ENCODE data around the gene SLC7A14. TPM values are rescaled to one million over a fixed set of nuclear protein-coding genes. Genes with fewer than 3 reads are reported as not detected.

Gene SLC7A14
- total RNA-seq, 4 donors from 2014 or later, result 0.44 TPM; not detected in 3

DNA sequence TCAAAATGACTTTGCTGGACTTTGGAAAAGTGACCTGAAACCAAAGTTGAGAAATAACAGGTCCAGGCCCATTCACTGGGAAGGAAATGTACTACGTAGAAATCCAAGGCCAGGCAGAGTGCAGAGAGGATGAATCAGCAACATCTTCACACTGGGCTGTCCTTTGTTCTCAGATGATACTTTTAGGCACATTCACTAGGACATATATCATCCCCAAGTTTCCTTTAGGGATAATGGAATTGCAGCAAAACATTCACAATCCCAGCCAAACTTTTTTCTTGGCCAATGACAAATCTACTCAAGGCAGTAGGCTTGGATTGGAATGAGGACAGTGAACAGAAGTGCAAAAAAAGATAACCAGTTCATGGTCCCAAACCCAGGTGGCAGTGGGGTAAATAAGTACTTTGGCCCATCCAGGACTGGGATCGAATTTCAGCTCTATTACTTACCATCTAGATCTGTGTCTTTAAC lies 92.1 kb downstream of the SLC7A14 start:
- Histone ChIP-seq H3K9me3 (no peaks in the 10 kb centered on the region), H3K36me3 (no peaks in the 10 kb centered on the region), H3K27me3 (no peaks in the 10 kb centered on the region), H3K27ac (peak overlapping the region in 2 of 4 donors; percentile 32 to 51), H3K4me1 (peaks cover 0 to 18% (median 2%) of the 10 kb centered on the region in 4 donors), H3K4me3 (no peak overlapping the region)
- TF ChIP-seq, protein P1, sequence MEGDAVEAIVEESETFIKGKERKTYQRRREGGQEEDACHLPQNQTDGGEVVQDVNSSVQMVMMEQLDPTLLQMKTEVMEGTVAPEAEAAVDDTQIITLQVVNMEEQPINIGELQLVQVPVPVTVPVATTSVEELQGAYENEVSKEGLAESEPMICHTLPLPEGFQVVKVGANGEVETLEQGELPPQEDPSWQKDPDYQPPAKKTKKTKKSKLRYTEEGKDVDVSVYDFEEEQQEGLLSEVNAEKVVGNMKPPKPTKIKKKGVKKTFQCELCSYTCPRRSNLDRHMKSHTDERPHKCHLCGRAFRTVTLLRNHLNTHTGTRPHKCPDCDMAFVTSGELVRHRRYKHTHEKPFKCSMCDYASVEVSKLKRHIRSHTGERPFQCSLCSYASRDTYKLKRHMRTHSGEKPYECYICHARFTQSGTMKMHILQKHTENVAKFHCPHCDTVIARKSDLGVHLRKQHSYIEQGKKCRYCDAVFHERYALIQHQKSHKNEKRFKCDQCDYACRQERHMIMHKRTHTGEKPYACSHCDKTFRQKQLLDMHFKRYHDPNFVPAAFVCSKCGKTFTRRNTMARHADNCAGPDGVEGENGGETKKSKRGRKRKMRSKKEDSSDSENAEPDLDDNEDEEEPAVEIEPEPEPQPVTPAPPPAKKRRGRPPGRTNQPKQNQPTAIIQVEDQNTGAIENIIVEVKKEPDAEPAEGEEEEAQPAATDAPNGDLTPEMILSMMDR (IDR thresholded peaks at IDR 0.05), result no peak
- TF ChIP-seq EP300 (IDR thresholded peaks at IDR 0.05), result peak in 1 of 2 donors; percentile 51
- peak in 1 of 2 donors; percentile 23 for DNase-seq (ENCODE audit: low spot score in 2 of 2)
- WGBS, 2 donors, result 61 to 72% methylated on average over 2 of the region's 2 CpGs

DNA sequence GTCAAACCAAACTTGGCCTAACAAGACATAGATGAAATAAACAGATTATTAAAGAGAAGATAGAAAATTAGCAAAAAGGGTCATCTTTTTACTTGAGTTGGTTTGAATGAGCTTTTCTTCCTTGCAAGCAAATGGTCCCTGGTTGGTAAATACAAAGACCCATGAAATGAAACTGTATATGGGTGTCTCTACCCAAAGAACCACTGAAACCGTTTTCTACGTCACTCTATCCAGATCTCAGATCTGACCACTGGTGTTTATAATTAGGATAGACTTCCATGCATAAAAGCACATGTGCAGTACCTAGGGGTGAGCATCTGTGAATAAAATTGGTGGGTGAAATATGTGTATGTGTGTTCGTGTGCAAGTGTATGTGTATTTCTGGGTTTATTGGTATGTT lies 94.0 kb downstream of the SLC7A14 start:
- H3K27ac ChIP-seq, result no peak overlapping the region
- DNase-seq (ENCODE audit: low spot score in 2 of 2), result no peak
- no peaks in the 10 kb centered on the region for H3K36me3 ChIP-seq
- no peaks in the 10 kb centered on the region for H3K9me3 ChIP-seq
- WGBS, 2 donors, result 92 to 95% methylated on average over 3 of the region's 3 CpGs
- no peak for TF ChIP-seq POLR2A (IDR thresholded peaks at IDR 0.05)
- no peak for TF ChIP-seq EP300 (IDR thresholded peaks at IDR 0.05)
- TF ChIP-seq, protein P1 (IDR thresholded peaks at IDR 0.05), result no peak
- H3K27me3 ChIP-seq, result no peaks in the 10 kb centered on the region
- peaks cover 0 to 20% (median 2%) of the 10 kb centered on the region in 4 donors for H3K4me1 ChIP-seq
- no peak overlapping the region for H3K4me3 ChIP-seq

DNA sequence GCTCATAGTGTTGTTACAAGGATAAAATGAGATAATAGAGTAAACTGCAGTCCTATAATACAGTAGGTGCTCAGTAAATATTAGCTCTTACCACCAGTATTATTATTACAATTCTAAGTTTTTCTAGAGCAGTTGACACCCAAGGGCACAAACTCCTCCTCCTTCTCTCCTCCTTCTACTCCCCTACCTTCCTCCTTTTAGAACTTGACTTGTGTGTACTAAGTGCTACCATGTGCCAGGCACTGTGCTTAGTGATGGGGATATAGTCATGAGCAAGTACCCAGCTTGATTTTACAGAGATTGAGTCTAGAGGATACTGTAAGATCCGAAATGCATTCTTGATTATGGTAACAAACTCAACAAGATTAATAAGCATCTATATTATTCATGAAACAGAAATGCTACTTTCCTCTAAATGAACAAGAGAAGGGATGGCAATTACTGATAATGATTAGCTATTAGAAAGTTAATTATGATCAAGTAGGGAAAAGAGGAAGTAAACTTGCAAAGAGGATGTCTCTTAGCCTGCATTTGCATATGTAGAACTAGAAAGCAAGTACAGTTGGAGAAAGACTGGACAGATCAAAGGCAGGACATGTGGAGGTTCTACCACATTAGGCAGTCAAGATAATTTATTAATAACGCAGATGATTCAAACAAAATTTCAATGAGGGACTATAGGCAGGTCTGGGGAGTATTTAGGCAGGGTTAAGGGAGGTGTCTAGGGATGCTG lies 94.9 kb downstream of the SLC7A14 start:
- WGBS, 2 donors, result 92 to 96% methylated on average over 2 of the region's 2 CpGs
- no peak for DNase-seq (ENCODE audit: low spot score in 2 of 2)
- Histone ChIP-seq H3K27me3 (no peaks in the 10 kb centered on the region), H3K4me1 (peaks cover 0 to 20% (median 2%) of the 10 kb centered on the region in 4 donors), H3K9me3 (no peaks in the 10 kb centered on the region), H3K4me3 (no peak overlapping the region), H3K36me3 (no peaks in the 10 kb centered on the region), H3K27ac (no peak overlapping the region)
- no peak for TF ChIP-seq EP300 (IDR thresholded peaks at IDR 0.05)
- no peak for TF ChIP-seq POLR2A (IDR thresholded peaks at IDR 0.05)
- TF ChIP-seq, protein P1 (IDR thresholded peaks at IDR 0.05), result no peak

DNA sequence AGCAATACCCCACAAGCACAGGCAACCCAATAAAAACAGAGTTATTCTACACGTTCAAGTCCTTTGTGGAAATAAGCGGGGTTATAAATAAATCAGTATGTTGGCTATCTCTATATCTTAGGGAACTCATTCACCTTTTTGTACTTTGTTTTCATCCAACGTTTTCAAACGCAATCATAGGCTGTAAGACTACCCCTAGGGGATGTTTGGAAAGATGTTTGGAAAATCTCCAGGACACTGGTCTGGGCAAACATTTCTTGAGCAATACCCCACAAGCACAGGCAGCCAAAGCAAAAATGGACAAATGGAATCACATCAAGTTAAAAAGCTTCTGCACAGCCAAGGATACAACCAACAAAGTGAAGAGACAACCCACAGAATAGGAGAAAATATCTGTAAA lies 97.1 kb downstream of the SLC7A14 start:
- peak overlapping the region in 1 of 4 donors; percentile 18 for H3K27ac ChIP-seq
- H3K9me3 ChIP-seq, result no peaks in the 10 kb centered on the region
- H3K27me3 ChIP-seq, result no peaks in the 10 kb centered on the region
- peaks cover 0 to 20% (median 2%) of the 10 kb centered on the region in 4 donors for H3K4me1 ChIP-seq
- 40 to 53% methylated on average over 4 of the region's 4 CpGs for WGBS, 2 donors
- H3K36me3 ChIP-seq, result no peaks in the 10 kb centered on the region
- TF ChIP-seq POLR2A (IDR thresholded peaks at IDR 0.05), result no peak
- TF ChIP-seq EP300 (IDR thresholded peaks at IDR 0.05), result peak in 1 of 2 donors; percentile 78
- TF ChIP-seq, protein P1 (IDR thresholded peaks at IDR 0.05), result peak in 1 of 5 experiments; percentile 32
- DNase-seq (ENCODE audit: low spot score in 2 of 2), result peak in 1 of 2 donors; percentile 61
- no peak overlapping the region for H3K4me3 ChIP-seq

DNA sequence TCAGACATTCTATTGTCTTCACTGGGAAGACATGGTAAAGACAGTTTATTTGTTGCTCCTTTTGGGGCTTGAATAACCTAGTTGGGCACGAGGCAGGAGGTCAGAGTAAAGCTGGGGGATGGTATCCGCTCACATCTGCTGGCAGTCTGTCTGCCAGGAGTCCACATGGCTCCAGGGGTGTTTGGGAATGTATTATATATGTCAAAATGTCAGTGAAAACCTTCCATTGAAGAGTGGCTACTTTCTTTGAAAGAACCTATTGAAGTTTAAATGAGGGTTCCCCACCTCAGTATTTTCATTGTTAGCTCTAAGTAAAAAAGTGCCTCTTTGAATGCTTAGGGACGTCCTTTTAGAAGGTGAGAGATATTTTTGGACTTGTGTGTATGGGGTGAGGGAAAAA lies 98.8 kb downstream of the SLC7A14 start:
- WGBS, 2 donors, result 80 to 87% methylated on average over 3 of the region's 3 CpGs
- H3K27ac ChIP-seq, result no peak overlapping the region
- TF ChIP-seq EP300 (IDR thresholded peaks at IDR 0.05), result no peak
- TF ChIP-seq, protein P1 (IDR thresholded peaks at IDR 0.05), result no peak
- no peak for TF ChIP-seq POLR2A (IDR thresholded peaks at IDR 0.05)
- DNase-seq (ENCODE audit: low spot score in 2 of 2), result no peak
- H3K4me3 ChIP-seq, result no peak overlapping the region
- H3K36me3 ChIP-seq, result no peaks in the 10 kb centered on the region
- H3K27me3 ChIP-seq, result no peaks in the 10 kb centered on the region
- peaks cover 0 to 10% (median 0%) of the 10 kb centered on the region in 4 donors for H3K4me1 ChIP-seq
- no peaks in the 10 kb centered on the region for H3K9me3 ChIP-seq

Data from tibial nerve (tissue), 4 donors.